ENCODE results near the gene E4F1. TPM values are rescaled to one million over a fixed set of nuclear protein-coding genes. Genes with fewer than 3 reads are reported as not detected.

E4F1 gene
- total and polyA plus RNA-seq, 2 donors (not counting 1 experiment from before 2014, with no cell fraction given): 41.8 to 70.9 TPM

DNA sequence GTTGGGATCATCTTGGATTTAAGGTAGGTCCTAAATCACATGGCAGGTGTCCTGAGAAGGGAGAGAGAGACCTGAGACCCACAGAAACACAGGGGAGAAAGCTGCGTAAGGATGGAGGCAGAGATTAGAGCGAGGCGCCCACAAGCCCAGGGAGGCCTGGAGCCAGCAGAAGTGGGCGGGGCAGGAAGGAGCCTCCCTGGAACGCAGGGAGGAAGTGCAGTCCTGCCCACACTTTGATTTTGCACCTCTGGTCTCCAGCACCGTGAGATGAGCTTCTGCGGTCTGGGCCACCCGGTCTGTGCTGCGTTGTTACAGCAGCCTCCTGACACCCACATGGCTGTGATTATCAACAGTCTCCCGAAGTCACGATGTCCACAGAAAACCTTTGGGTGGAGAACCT lies 19.2 kb downstream of the E4F1 start:
- Histone ChIP-seq H3K27ac (ENCODE audit: low read length in 2 of 2) (no peak overlapping the region), H2AFZ (ENCODE audit: insufficient read depth, low read depth, low read length, poor library complexity, severe bottlenecking) (no peak overlapping the region), H3K9me3 (ENCODE audit: control extremely low read depth in 1 of 3, control insufficient read depth in 2 of 3, insufficient read depth in 1 of 3, low read length in 2 of 3) (peaks cover 0 to under 1% (median 0%) of the 10 kb centered on the region in 3 donors), H3K9ac (ENCODE audit: low read length) (no peak overlapping the region), H4K20me1 (ENCODE audit: control insufficient read depth, insufficient read depth, low read length, poor library complexity, severe bottlenecking) (peaks cover 14% of the 10 kb centered on the region), H3K4me2 (replicated peaks; ENCODE audit: low read depth, low read length, poor library complexity, severe bottlenecking) (no peak overlapping the region), H3K4me1 (ENCODE audit: control insufficient read depth in 2 of 2, insufficient read depth in 2 of 2, low read length in 2 of 2) (peaks cover 0 to 4% of the 10 kb centered on the region in 2 donors), H3K4me3 (ENCODE audit: control extremely low read depth in 1 of 5, extremely low read depth in 1 of 5, insufficient read depth in 1 of 5, low read depth in 2 of 5, low read length in 4 of 5) (no peak overlapping the region), H3K79me2 (ENCODE audit: control insufficient read depth, insufficient read depth, low read length) (peaks cover 4% of the 10 kb centered on the region), H3K27me3 (replicated peaks in 1 of 4; ENCODE audit: control extremely low read depth in 1 of 4, control insufficient read depth in 3 of 4, insufficient read depth in 4 of 4, low read length in 3 of 4) (peaks cover 0 to 6% (median 3%) of the 10 kb centered on the region in 4 experiments), H3K36me3 (replicated peaks in 1 of 2; ENCODE audit: control extremely low read depth in 1 of 2, control insufficient read depth in 1 of 2, extremely low read depth in 1 of 2, insufficient read depth in 2 of 2, low read length in 1 of 2) (peaks cover 0 to 46% of the 10 kb centered on the region in 2 experiments)
- no peak for TF ChIP-seq CTCF (IDR thresholded peaks at IDR 0.05)
- no peak for TF ChIP-seq EZH2 (IDR thresholded peaks at IDR 0.05; ENCODE audit: borderline replicate concordance, insufficient read depth, low read depth, low read length, poor library complexity, severe bottlenecking)
- Mint-ChIP-seq H3K4me1 (peaks cover 1% of the 10 kb centered on the region), H3K27me3 (no peaks in the 10 kb centered on the region), H3K27ac (no peak overlapping the region), H3K9me3 (ENCODE audit: insufficient read depth) (no peaks in the 10 kb centered on the region), H3K4me3 (no peak overlapping the region)
- POLR2A ChIA-PET: no interaction called here
- ATAC-seq (ENCODE audit: low read depth) (no peak), DNase-seq (no peak)
- intact Hi-C loops (cut with micrococcal nuclease): no loop called here
- CTCF ChIA-PET: no interaction called here
- 90% methylated on average over 11 of the region's 11 CpGs for WGBS (ENCODE audit: insufficient coverage)

DNA sequence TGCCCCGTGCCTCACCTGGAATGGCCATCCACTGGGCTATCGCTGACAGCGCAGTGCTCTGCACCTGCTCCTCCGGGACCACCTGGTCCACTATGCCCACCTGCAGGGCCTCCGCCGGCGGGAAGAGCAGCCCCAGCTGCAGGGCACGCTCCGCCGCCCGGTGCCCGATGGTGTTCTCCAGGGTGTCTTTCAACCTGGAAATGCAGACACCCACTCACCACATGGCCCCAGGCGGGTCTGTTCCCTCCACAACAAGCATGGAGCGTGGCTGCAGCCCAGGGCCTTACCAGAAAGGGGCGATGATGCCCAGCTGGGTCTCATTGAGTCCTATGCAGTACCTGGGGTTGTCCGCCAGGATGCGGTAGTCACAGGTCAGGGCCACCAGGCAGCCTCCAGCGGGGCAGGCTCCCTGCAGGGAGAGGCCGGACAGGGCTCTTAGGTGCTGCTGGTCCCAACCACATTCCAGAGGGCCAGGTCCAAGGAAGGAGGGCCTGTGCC lies 19.7 kb downstream of the E4F1 start:
- TF ChIP-seq CTCF (IDR thresholded peaks at IDR 0.05): no peak
- no peak for TF ChIP-seq EZH2 (IDR thresholded peaks at IDR 0.05; ENCODE audit: borderline replicate concordance, insufficient read depth, low read depth, low read length, poor library complexity, severe bottlenecking)
- Histone ChIP-seq H3K9me3 (ENCODE audit: control extremely low read depth in 1 of 3, control insufficient read depth in 2 of 3, insufficient read depth in 1 of 3, low read length in 2 of 3) (no peaks in the 10 kb centered on the region), H3K27me3 (replicated peaks in 1 of 4; ENCODE audit: control extremely low read depth in 1 of 4, control insufficient read depth in 3 of 4, insufficient read depth in 4 of 4, low read length in 3 of 4) (peaks cover 0 to 1% (median under 1%) of the 10 kb centered on the region in 4 experiments), H4K20me1 (ENCODE audit: control insufficient read depth, insufficient read depth, low read length, poor library complexity, severe bottlenecking) (peaks cover 14% of the 10 kb centered on the region), H3K36me3 (replicated peaks in 1 of 2; ENCODE audit: control extremely low read depth in 1 of 2, control insufficient read depth in 1 of 2, extremely low read depth in 1 of 2, insufficient read depth in 2 of 2, low read length in 1 of 2) (peaks cover 0 to 46% of the 10 kb centered on the region in 2 experiments), H3K27ac (ENCODE audit: low read length in 2 of 2) (no peak overlapping the region), H3K9ac (ENCODE audit: low read length) (no peak overlapping the region), H3K4me3 (ENCODE audit: control extremely low read depth in 1 of 5, extremely low read depth in 1 of 5, insufficient read depth in 1 of 5, low read depth in 2 of 5, low read length in 4 of 5) (no peak overlapping the region), H2AFZ (ENCODE audit: insufficient read depth, low read depth, low read length, poor library complexity, severe bottlenecking) (no peak overlapping the region), H3K4me1 (ENCODE audit: control insufficient read depth in 2 of 2, insufficient read depth in 2 of 2, low read length in 2 of 2) (no peaks in the 10 kb centered on the region), H3K79me2 (ENCODE audit: control insufficient read depth, insufficient read depth, low read length) (peaks cover 6% of the 10 kb centered on the region), H3K4me2 (replicated peaks; ENCODE audit: low read depth, low read length, poor library complexity, severe bottlenecking) (no peak overlapping the region)
- intact Hi-C loops (cut with micrococcal nuclease): no loop called here
- DNase-seq (no peak), ATAC-seq (ENCODE audit: low read depth) (no peak)
- Mint-ChIP-seq H3K4me3 (no peak overlapping the region), H3K27ac (no peak overlapping the region), H3K27me3 (no peaks in the 10 kb centered on the region), H3K4me1 (peaks cover 1% of the 10 kb centered on the region), H3K9me3 (ENCODE audit: insufficient read depth) (no peaks in the 10 kb centered on the region)
- over 99% methylated on average over 19 of the region's 19 CpGs for WGBS (ENCODE audit: insufficient coverage)
- POLR2A ChIA-PET: no interaction called here
- CTCF ChIA-PET: no interaction called here

Data from B cell (primary cell).